H7 (cell line): Measurements from ENCODE around the gene CDH23. TPM values are rescaled to one million over a fixed set of nuclear protein-coding genes. Genes with fewer than 3 reads are reported as not detected.
A peak's percentile ranks its signal among the peaks of the same experiment; 100 is the strongest.
"Not testable (repeated sequence)": the region's sequence is repeated elsewhere in the genome, so short reads cannot be mapped to it uniquely, and the experiment has no call there.

Source experiments
- DNase-seq: peaks from one replicate; pipeline ENCODE4 v3.0.0; 2012
- H3K27me3 ChIP-seq: 2 replicates; pipeline ENCODE4 v1.6.0; 2011; ENCODE audit warnings: mild to moderate bottlenecking, low read length; ENCODE audit not compliant: control insufficient read depth, insufficient read depth
- H3K36me3 ChIP-seq: replicated peaks from 2 replicates; pipeline ENCODE4 v1.5.1; 2011; ENCODE audit warnings: low read length; ENCODE audit not compliant: control insufficient read depth, insufficient read depth
- H3K4me3 ChIP-seq: 2 replicates; pipeline ENCODE4 v1.5.1; 2011; ENCODE audit warnings: low read depth, mild to moderate bottlenecking, control low read depth, low read length, moderate library complexity; ENCODE audit not compliant: insufficient read depth
- total RNA-seq: library from RNA; depleted of rRNA; stranded (reverse); fragments of >200 nt; shearing (Covaris generic); gene quantifications from 2 replicates; pipeline ENCODE4 v1.2.3, GENCODE V29; 2014; rRNA removed

The CDH23 gene
- 4.5 and 4.7 TPM in 2 replicates for total RNA-seq

DNA sequence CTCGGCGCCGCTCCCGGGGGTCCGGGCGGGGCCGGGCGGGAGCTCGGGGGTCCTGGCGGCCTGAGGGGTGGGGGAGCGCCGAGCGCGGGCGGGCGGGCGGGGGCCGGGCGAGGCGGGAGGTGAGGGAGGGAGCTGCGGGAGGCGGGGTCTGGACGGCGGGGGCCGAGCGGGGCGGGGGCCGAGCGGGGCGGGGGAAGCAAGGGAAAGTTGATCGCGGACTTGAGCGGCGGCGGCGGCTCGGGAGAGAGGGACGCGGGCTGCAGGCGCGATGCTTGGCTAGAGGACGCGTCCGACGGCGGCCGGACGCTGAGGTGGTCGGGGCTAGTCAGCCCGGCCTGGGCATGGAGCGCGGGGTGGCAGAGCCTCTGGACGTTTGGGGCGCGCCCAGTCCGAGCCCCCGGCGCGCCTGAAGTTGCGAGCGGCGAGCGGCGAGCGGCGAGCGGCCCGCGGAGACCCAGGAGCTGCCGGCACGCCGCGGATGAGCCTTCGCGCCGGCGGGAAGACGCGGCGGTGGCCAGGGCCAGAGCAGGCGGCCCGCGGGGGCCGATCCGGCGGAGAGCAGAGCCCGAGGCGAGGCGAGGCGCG is at the start of gene CDH23:
TSS of gene CDH23 (plus strand) at position 210 of the 585 bp plus-strand sequence. CDS start 42,912 bp downstream, outside the sequence.
- H3K4me3 ChIP-seq, result peak within 1 kb of the TSS; percentile 64
- no peaks in the 10 kb centered on the region for H3K36me3 ChIP-seq
- peak; percentile 95 for DNase-seq
- H3K27me3 ChIP-seq, result peaks cover 40% of the 10 kb centered on the region

- no peak overlapping the region for H3K4me3 ChIP-seq
- H3K27me3 ChIP-seq, result no peaks in the 10 kb centered on the region
- DNase-seq, result no peak
- no peaks in the 10 kb centered on the region; the same call in 1 of the 2 replicates for H3K36me3 ChIP-seq
Measured at GRCh38 chr10:71347587-71348395, 48.9 kb upstream of the CDH23 start.

GRCh38 chr10:71348850-71349249 is 47.9 kb upstream of the CDH23 start:
- Histone ChIP-seq H3K36me3 (no peaks in the 10 kb centered on the region; the same call in 1 of the 2 replicates), H3K27me3 (no peaks in the 10 kb centered on the region), H3K4me3 (no peak overlapping the region)
- no peak for DNase-seq

- no peak for DNase-seq
- Histone ChIP-seq H3K4me3 (no peak overlapping the region), H3K36me3 (no peaks in the 10 kb centered on the region; the same call in 1 of the 2 replicates), H3K27me3 (no peaks in the 10 kb centered on the region)
Measured at GRCh38 chr10:71349406-71349805, 47.3 kb upstream of the CDH23 start.

DNA sequence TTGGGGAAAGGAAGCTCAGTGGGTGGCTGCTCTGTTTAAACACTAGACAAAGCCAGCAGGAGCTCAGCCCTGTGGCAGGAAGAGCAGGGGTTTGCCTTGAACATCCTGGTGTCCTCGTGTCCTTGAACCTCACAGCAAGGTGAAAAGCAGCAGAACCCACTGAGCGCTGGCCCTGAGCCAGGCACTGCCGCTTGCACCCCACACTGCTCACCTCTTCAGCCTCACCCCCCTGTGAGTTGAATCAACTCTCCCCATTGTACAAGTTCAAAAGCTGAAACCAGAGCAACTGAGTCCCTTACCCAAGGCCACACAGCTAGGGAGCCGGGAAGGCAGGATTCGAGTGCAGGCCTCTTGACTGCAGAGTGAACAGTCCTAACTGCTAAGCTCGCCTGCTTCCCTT is 45.6 kb upstream of the CDH23 start:
- no peak for DNase-seq

GRCh38 chr10:71351628-71352319 is 44.9 kb upstream of the CDH23 start:
- H3K4me3 ChIP-seq, result no peak overlapping the region

More for the DNA sequence above, 45.6 kb upstream of the CDH23 start:
- no peak overlapping the region for H3K4me3 ChIP-seq
- H3K27me3 ChIP-seq, result no peaks in the 10 kb centered on the region
- no peaks in the 10 kb centered on the region; the same call in none of the 2 replicates for H3K36me3 ChIP-seq

GRCh38 chr10:71353639-71354038 is 43.1 kb upstream of the CDH23 start:
- Histone ChIP-seq H3K36me3 (no peaks in the 10 kb centered on the region; the same call in none of the 2 replicates), H3K27me3 (no peaks in the 10 kb centered on the region), H3K4me3 (no peak overlapping the region)
- no peak for DNase-seq

More at GRCh38 chr10:71351628-71352319, 44.9 kb upstream of the CDH23 start:
- H3K27me3 ChIP-seq, result no peaks in the 10 kb centered on the region
- no peaks in the 10 kb centered on the region; the same call in none of the 2 replicates for H3K36me3 ChIP-seq
- DNase-seq, result no peak

DNA sequence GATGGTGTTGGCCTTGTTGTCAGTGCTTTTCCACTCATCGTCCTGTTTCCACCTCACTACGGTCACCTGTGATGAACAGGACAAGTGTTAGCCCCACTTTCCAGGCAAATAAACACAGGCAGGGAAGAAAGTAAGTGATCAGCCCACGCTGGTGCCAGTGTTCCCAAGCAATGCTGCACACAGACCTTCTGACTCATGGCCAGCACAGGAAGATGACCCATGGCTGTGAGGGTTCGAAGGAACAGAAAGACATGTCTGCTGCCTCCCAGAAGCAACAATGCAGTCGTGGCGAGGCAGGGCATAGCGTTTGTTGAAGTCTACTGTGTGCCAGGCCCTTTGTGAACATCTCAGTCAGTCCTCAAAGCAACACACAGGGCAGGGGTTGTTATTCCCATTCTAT is 41.9 kb upstream of the CDH23 start:
- no peak for DNase-seq
- no peak overlapping the region for H3K4me3 ChIP-seq
- no peaks in the 10 kb centered on the region for H3K27me3 ChIP-seq
- no peaks in the 10 kb centered on the region; the same call in none of the 2 replicates for H3K36me3 ChIP-seq

DNA sequence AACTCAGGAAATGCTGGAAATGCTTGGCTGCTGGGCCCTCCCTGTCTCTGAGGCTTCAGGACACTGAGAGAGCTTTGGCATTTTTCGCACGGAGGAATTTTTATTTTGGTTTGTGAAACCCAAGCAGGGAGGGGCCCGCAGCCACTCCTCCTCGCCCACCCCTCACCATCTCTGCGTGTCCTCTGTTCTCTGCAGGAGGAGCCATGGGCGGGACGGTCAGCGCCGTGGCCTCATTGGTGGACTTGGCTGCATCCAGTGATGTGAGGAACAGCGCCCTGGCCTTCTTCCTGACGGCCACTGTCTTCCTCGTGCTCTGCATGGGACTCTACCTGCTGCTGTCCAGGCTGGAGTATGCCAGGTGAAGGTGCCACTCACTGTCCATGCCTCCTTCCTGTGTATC is 40.8 kb upstream of the CDH23 start:
- no peak for DNase-seq
- Histone ChIP-seq H3K27me3 (no peaks in the 10 kb centered on the region), H3K4me3 (no peak overlapping the region), H3K36me3 (no peaks in the 10 kb centered on the region; the same call in none of the 2 replicates)

GRCh38 chr10:71357792-71358265 is 38.9 kb upstream of the CDH23 start:
- Histone ChIP-seq H3K36me3 (no peaks in the 10 kb centered on the region; the same call in none of the 2 replicates), H3K27me3 (no peaks in the 10 kb centered on the region), H3K4me3 (no peak overlapping the region)
- no peak for DNase-seq

- Histone ChIP-seq H3K36me3 (no peaks in the 10 kb centered on the region; the same call in none of the 2 replicates), H3K4me3 (no peak overlapping the region), H3K27me3 (no peaks in the 10 kb centered on the region)
- no peak for DNase-seq
Measured at GRCh38 chr10:71358277-71358676, 38.4 kb upstream of the CDH23 start.

- not testable (repeated sequence) for H3K27me3 ChIP-seq, DNase-seq, H3K36me3 ChIP-seq
Measured at GRCh38 chr10:71358906-71359305, 37.8 kb upstream of the CDH23 start.

DNA sequence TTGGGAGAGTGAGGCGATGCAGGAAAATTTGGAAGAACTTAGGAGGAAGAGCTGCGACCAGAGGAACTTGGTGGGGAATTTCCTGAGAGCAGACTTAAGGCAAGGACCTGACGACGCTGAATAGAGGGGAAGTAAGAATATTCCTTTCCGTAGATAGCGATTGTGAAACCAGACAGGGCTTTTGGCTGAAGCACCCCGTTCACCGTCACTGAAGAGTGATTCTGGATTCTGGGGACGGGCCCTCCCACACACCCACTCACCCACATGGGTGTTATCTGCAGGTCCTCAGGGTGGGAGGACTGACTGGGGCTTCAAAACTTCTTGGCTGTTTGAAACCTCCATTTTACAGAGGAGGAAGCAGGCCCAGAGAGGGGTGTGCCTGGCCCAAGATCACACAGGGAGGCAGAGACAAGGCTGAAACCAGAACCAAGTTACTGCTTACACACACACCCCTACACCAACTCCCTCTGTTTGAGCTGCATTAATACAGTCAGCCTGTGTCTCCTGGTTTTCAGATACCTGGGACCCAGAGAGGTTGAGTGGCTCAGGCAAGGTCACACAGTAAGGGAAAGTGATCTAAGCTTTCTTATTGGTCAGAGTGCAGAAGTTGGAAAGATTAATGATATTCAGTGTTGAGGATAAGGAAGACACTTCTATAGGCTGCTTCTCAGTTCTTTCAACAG is 37.2 kb upstream of the CDH23 start:
- H3K36me3 ChIP-seq, result no peaks in the 10 kb centered on the region; the same call in none of the 2 replicates

More at GRCh38 chr10:71358906-71359305, 37.8 kb upstream of the CDH23 start:
- H3K4me3 ChIP-seq, result not testable (repeated sequence)

GRCh38 chr10:71360735-71361134 is 36.0 kb upstream of the CDH23 start:
- Histone ChIP-seq H3K4me3 (no peak overlapping the region), H3K27me3 (no peaks in the 10 kb centered on the region), H3K36me3 (no peaks in the 10 kb centered on the region; the same call in none of the 2 replicates)
- no peak for DNase-seq

More for the DNA sequence above, 37.2 kb upstream of the CDH23 start:
- no peak for DNase-seq
- H3K27me3 ChIP-seq, result no peaks in the 10 kb centered on the region
- no peak overlapping the region for H3K4me3 ChIP-seq
